SH-SY5Y (cell line): Measurements from ENCODE around the gene GALNT18.

ENCODE experiments used
- GATA2 ChIP-seq: IDR thresholded peaks from 2 replicates; pipeline ENCODE4 v1.6.1; 2011; ENCODE audit warnings: mild to moderate bottlenecking, low read depth, low read length
- GATA3 ChIP-seq: IDR thresholded peaks from 2 replicates; pipeline ENCODE4 v1.6.1; 2011; ENCODE audit warnings: low read depth, mild to moderate bottlenecking, low read length, moderate library complexity

GALNT18 gene

DNA sequence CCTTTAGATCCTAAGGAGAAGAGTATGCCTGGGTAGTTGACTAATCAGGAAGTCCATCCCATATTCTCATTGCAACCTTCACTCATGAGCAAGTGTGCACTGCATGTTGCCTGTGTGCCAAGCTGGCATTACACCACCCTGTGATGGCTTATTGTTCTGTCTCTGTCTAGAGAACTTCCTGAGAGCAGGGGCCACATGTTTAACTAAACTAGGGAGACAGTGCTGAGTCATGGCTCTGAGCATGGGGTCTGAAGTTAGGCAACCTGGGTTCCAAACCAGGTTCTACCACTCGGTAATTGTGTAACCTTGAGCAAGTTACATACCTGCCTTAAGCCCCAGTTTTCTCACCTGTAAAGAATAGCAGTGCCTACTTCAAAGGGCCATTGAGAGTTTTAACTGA is 308.4 kb downstream of the GALNT18 start:
- no peak for TF ChIP-seq GATA2
- no peak for TF ChIP-seq GATA3

DNA sequence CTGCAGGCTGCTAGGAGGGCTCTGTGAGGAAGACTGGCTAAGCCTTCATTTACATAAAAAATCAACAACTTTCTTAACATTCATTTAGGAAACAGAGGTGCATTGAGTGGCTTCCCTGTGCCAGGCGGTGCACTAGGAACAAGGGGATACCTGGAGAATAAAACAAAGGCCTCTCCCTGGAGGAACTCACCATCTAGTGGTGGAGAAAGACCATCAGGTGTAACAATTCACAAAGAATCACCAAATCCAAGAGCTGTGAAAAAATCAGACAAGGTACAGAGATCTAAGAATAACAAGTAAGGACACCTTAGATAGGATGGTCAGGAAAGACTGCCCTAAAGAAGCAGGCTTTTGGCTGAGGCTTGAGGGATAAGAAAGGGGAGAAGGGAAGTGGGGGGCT is 309.1 kb downstream of the GALNT18 start:
- TF ChIP-seq GATA3, result no peak
- TF ChIP-seq GATA2, result no peak

DNA sequence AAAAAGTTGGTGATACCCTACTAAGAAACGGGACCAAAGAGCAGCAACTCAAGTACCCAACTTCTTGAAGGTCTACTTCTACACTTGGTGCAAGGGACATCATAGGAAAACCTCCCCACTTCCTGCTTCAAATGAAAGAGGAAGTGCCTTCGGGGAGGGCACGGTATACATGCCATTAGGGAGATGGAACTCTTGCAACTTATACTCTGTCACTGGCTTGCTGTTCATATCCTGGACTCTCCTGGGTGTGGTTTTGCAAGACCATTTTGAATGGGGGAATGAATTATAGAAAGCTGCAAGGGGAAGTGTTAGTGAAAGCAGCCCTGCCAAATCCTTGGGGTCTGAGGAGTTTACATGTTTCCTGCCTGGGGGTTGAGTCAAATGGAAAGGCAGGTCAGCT is 310.6 kb downstream of the GALNT18 start:
- TF ChIP-seq GATA2, result no peak

DNA sequence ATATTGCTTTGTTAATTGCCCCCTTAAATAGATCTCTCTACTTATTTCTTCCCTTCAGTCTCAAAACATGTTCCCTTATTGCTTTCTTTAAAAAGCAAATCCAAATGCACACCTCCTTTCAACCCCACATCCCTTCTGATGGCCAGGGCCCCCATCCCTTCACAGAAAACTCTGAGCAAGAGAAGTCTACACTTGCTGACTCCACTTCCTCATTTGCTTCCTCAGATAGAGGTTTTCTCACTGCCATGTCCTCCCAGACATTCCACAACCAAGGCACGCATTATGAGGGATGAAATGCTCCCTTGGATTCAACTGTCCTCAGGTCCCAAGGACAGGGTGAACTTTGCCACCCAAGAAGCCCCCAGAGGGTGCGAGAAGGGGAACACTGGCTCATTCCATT is 311.9 kb downstream of the GALNT18 start:
- no peak for TF ChIP-seq GATA3
- no peak for TF ChIP-seq GATA2

DNA sequence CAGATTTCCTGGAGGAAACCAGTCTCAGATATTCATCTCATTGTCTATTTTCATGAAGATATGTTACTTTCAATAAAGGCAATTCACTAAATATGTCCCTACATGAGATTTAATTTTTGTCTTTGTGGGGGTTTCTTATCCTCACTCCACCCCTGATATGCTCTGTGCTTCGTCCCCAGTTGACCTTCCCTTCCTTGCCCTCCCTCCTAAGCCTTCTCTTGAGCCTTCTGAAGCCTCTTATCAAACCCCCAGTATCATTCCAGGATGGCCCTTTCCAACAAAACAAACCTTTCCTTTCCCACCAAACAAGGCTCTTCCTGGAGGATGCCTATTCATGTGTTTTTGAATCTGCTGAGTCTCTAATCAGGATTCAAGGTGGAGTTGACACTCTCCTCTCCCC is 313.6 kb downstream of the GALNT18 start:
- TF ChIP-seq GATA3 (no peak), GATA2 (no peak)

DNA sequence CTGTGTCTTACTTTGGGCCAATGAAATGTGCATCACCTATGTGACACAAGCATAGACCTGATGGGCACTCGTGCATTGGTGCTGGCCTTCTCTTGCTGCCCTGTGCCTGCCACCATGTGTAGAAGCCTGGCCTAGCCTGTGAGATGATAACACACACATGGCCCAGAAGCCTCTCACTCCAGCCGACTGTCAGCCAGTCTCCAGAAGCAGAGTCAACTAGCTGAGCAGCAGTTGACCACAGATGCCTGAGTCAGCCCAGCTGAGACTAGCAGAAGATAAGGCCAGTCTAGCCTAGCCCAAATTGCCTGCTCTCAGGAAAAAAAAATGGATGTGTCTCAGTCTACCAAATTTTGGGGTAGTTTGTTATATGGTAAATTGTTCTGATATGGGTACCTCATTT is 314.9 kb downstream of the GALNT18 start:
- TF ChIP-seq GATA2 (no peak), GATA3 (no peak)

DNA sequence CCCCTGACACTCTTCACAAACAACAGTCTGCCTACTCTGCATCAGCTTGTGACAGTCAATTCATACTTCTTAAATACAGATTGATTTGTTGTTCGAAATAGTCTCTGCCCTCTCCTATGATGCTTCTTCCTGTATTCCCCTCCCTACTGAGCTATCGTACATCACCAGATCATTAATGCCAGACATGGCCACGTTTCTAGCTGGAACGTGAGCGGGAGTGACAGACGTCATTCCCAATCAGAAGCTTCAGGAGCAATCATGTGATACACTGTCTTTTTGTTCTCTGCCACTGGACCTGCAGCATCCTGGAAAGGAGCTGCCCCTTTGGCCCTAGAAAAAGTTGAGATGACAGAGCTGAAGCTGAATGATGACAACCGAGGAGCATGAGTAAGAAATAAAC is 317.3 kb downstream of the GALNT18 start:
- TF ChIP-seq GATA3, result no peak
- TF ChIP-seq GATA2, result no peak

DNA sequence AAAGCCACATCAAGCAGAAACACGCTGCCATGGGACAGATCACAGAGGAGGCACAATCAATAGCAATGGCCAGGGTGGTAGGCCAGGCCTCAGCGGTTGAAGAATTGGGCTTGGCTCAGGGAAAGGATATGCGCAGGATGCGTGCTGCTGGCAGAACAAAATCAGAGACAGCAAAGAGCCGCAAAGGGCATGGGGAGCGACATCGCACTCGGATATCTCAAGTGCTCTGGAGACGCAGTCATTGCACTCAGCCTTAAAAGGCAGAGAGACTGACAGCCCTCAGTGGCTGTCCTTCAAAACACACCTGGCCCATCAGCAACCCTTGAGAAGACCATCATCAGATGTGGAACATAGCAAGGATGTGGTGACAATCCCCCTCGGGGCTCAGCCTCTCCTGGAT is 319.2 kb downstream of the GALNT18 start:
- no peak for TF ChIP-seq GATA2
- TF ChIP-seq GATA3, result no peak

DNA sequence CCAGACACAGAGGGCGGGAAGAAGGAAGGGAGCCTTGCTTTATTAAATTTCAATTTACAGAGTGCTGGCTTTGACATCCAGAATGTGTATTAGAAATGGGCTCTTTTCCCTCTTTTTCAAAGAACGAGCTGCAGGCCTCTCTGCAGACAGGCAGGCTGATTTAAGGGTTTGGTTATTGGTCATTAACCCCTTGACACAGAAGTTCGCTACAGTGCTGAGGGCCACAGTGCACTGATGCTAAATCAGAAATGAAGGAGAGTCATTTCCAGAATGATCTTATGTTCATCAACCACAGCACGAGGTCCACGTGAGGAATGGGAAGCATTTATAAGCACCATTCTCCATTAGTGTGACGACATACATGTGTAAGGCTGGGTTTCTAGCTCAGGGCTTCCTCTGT is 320.6 kb downstream of the GALNT18 start:
- TF ChIP-seq GATA3 (no peak), GATA2 (no peak)

DNA sequence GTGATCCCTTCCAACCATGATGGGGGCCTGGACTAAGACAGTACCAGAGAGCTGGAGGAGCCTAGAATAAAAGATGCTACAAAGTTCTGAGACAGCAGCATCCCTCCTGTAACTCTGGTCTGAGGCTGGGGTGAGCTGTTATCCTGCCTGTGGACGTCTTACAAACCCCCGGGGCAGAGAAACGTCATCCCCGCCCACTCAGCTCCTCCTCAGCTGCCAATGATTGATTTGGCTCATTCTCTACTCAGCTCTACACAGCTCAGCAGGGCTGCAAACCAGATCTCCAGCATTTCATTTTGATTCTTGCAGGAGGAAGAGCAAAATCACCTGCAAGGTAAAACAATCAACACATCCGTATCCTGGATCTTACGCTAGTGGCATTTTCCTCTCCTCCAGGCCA is 324.2 kb downstream of the GALNT18 start:
- TF ChIP-seq GATA2 (no peak), GATA3 (no peak)

DNA sequence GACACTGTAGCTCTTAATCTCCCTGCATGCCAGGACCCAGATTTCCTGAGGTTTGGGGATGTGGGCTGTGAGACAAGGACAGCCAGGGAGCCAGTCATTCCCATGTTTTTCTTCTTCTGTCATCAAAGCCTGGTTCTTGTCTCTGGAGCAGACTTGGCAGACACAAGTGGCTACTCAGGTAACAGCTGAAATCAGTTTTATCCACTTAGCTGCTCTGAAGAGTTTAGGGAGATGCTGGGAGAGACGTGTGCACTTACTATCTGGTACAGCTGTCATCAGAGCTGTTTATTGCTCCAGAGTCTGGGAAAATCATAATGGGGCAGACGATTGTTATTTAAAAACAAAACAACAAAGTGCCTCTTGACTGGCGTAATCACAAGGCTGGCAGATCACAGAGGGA is 325.4 kb downstream of the GALNT18 start:
- TF ChIP-seq GATA3 (no peak), GATA2 (no peak)

DNA sequence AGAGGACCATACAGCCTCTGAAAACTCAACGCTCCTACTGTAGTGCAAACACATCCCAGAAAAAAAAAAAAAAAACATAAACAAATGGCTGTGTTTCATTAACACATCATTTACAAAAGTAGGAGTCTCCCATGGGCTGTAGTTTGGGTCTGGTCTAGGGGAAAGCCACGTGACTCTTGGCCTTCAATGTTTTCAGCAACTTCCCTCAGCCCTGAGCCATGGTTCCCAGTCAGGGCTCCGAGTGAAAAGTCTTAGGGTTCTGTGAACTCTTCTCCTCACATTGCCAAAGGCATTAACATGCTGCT is 327.3 kb downstream of the GALNT18 start:
- TF ChIP-seq GATA3 (no peak), GATA2 (no peak)

DNA sequence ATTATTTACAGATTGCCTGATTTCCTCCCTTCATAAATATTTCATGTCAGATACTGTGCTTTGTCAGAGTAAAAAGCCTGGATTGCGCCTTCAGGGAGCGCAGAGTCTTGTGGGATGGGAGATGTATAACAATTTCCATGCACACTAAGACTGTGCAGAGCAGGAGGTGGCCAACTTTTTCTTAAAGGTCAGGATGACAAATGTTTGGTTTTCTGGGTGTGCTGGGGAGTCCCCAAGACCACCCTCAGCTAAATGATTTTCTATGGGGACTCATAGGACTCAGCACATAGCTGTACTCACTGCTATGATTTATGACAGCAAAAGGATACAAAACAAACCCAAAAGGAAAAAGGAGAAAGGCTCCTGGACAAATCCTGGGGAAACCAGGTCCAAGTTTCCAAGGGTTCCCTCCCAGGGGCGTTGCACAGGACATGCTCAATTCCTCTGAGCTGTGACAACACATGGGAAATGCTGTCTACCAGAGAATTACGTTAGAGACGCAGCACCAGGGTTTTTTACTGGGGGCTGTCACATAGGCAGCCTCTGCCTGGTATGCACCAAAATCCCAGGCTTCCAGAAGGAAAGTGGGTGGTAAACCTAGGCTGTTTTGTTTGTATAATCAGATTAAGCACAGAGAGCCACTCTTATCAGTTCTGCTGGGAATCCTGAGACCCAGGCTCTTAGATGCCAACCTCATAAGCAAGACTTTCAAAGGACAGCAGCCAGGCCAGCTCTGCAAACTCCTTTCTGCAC is 327.8 kb downstream of the GALNT18 start:
- TF ChIP-seq GATA3, result no peak
- peak; percentile 43; the same call in 1 of the 2 replicates for TF ChIP-seq GATA2

DNA sequence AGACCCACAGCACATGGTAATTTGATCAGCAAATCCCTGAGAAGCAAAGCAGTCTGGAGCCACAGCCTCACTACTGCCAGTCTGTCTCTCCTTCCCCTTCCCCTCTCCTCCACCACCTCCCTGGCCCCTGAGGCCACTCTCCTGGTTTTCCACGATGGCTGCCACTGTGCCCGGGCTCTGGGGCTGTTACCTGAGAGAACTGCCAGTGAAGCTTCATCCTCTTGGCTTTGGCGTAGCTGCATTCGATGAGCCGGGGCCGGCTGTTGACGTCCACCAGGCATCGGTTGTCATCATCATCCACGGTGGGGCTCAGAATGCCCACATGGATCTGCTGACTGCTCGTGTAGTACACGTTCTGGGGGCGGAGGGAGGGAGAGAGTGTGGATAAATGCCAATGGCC is 329.0 kb downstream of the GALNT18 start:
- no peak for TF ChIP-seq GATA3
- no peak for TF ChIP-seq GATA2

DNA sequence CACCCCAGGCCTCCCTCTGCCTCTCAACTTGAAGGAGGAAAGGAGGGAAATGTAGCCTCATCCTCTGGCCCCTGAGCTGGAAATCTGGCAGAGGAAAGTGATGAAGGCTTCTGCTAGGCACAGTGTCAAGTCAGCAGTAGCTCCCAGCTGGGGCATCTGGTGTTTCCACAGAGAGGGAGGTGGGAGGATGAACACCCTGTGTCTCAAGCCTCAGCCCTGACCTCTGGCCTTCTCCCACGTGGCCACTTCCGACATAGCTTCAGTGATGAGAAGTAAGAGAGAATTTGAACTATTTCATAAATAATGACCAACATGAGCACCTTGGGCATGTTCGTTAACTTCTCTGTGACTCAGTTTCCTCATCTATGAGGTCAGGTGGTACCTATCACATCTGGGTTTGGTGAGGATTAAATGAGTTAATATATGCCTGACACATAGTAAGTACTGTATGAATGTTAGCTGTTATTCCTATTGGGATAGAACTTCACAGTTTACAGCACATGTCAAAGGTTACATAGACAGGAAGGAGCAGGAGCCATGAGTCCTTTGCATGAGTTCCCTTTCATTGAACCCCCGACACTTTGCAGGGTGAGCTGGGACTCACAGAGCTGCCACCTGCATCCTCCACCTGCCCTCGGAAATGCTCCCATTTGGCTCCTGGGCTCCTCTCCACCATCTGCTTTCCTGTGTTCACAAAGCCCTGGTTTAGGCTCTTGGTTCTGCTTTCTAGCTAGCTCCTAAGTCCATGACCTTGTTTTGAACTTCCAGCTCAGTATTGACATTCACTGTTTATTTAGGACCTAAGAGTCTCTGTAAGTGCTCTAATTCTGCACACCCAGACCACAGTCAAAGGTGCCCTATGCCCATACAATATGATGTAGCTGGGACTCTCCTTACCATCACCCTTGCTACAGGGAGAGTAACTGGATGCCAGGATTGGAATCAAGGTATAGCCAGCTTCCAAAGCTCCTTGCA is 330.5 kb downstream of the GALNT18 start:
- TF ChIP-seq GATA2, result no peak
- no peak for TF ChIP-seq GATA3
